Measurements from ENCODE around the gene EMC8. TPM values are rescaled to one million over a fixed set of nuclear protein-coding genes. Genes with fewer than 3 reads are reported as not detected.

The EMC8 gene
- total RNA-seq = 10 to 100 TPM; 60.1 to 67.6 TPM
- polyA plus RNA-seq (2013, experiment 1 of 2) = 39.9 TPM
- 37.1 TPM for polyA plus RNA-seq (2013, experiment 2 of 2)
- long read RNA-seq, experiment 1, transcript EMC8-201 (5 exons, 1,962 nt) = major isoform, 33 of 42 reads
- long read RNA-seq, experiment 1, partial matches to known transcripts = 3 of 42 reads
- long read RNA-seq, experiment 1, other reads (novel, unspliced or antisense) = 4 of 42 reads
- long read RNA-seq, experiment 2, transcript EMC8-201 (5 exons, 1,962 nt) = major isoform, 111 of 124 reads
- long read RNA-seq, experiment 2, partial matches to known transcripts = 2 of 124 reads
- long read RNA-seq, experiment 2, other reads (novel, unspliced or antisense) = 6 of 124 reads
- long read RNA-seq, experiment 3, transcript EMC8-201 (5 exons, 1,962 nt) = major isoform, 246 of 261 reads
- long read RNA-seq, experiment 3, partial matches to known transcripts = 0 of 261 reads
- long read RNA-seq, experiment 3, other reads (novel, unspliced or antisense) = 11 of 261 reads
- long read RNA-seq, experiment 4, partial matches to known transcripts = 0 of 3 reads
- long read RNA-seq, experiment 4, other reads (novel, unspliced or antisense) = 3 of 3 reads

DNA sequence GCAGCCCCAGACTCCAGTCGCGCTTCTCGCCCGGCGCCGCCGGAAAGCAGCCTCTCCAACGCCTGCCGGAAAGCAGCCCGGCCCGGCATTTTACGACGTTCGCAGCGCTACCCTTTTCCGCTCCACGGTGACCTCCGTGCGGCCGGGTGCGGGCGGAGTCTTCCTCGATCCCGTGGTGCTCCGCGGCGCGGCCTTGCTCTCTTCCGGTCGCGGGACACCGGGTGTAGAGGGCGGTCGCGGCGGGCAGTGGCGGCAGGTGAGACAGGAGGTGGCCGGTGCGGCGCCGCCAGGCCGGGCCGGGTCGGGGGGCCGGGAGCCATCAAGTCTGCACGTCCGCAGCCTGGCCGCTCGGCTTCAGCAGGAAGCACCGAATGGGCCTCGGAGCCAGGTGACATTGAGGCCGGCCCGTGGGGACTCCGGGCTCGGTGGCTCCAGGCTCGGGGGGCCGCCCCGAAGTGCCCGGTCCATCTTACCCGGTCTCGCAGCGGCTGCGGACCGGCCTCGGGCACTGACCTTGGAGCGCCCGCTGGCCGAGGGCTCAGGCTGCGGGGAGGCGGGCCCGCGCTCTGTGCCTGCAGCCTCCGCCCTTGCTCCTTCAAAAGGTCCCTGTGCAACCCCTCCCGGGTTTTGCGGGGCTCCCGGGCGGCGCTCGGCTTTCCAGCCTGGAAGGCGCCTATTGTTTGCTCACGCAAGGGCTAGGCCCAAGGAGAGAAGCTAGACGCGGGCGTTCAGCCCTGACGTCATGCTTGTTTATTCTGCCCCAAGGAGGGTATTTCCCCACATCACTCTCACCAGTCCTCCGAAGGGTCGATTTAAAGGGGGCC, at the start of gene EMC8, which contains the start of gene COX4I1:
TSS of gene EMC8 (minus strand) at position 48 of the 824 bp plus-strand sequence. CDS start 249 bp downstream, outside the sequence.
TSS of gene COX4I1 (plus strand) at position 199 of the 824 bp plus-strand sequence. CDS start 1,511 bp downstream, outside the sequence.
- H3K4me1 Mint-ChIP-seq = peaks cover 29% of the 10 kb centered on the region
- peak within 1 kb of the TSS; percentile 90 for H3K9ac ChIP-seq (ENCODE audit: extremely low read depth, low read length, poor library complexity, severe bottlenecking)
- peak within 1 kb of the TSS; percentile 78 for H3K4me3 Mint-ChIP-seq
- H3K4me1 ChIP-seq (ENCODE audit: control insufficient read depth, insufficient read depth, low read length) = no peaks in the 10 kb centered on the region
- 0 to 1% methylated on average over 20 to 87 of the region's 87 CpGs for WGBS, 2 experiments (ENCODE audit: insufficient coverage in 1 of 2, insufficient read length in 1 of 2)
- H3K27me3 Mint-ChIP-seq (ENCODE audit: insufficient read depth) = no peaks in the 10 kb centered on the region
- no peaks in the 10 kb centered on the region for H3K9me3 ChIP-seq (ENCODE audit: control insufficient read depth, low read length)
- TF ChIP-seq, protein P1, sequence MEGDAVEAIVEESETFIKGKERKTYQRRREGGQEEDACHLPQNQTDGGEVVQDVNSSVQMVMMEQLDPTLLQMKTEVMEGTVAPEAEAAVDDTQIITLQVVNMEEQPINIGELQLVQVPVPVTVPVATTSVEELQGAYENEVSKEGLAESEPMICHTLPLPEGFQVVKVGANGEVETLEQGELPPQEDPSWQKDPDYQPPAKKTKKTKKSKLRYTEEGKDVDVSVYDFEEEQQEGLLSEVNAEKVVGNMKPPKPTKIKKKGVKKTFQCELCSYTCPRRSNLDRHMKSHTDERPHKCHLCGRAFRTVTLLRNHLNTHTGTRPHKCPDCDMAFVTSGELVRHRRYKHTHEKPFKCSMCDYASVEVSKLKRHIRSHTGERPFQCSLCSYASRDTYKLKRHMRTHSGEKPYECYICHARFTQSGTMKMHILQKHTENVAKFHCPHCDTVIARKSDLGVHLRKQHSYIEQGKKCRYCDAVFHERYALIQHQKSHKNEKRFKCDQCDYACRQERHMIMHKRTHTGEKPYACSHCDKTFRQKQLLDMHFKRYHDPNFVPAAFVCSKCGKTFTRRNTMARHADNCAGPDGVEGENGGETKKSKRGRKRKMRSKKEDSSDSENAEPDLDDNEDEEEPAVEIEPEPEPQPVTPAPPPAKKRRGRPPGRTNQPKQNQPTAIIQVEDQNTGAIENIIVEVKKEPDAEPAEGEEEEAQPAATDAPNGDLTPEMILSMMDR (conservative IDR thresholded peaks at IDR 0.05) = no peak
- peak within 1 kb of the TSS; percentile 91 for H3K4me3 ChIP-seq (ENCODE audit: low read length)
- no peaks in the 10 kb centered on the region for H3K27me3 ChIP-seq (ENCODE audit: control insufficient read depth, insufficient read depth, low read length, poor library complexity, severe bottlenecking)
- peaks cover 66% of the 10 kb centered on the region for H3K36me3 ChIP-seq (ENCODE audit: control insufficient read depth, insufficient read depth, low read length)
- DNase-seq = peak; percentile 98
- H3K27ac ChIP-seq (ENCODE audit: low read depth, low read length) = peak within 1 kb of the TSS; percentile 69
- H3K36me3 Mint-ChIP-seq (ENCODE audit: low read depth) = peaks cover 63% of the 10 kb centered on the region
- H3K9me3 Mint-ChIP-seq = no peaks in the 10 kb centered on the region
- peak within 1 kb of the TSS; percentile 96 for H3K27ac Mint-ChIP-seq

DNA sequence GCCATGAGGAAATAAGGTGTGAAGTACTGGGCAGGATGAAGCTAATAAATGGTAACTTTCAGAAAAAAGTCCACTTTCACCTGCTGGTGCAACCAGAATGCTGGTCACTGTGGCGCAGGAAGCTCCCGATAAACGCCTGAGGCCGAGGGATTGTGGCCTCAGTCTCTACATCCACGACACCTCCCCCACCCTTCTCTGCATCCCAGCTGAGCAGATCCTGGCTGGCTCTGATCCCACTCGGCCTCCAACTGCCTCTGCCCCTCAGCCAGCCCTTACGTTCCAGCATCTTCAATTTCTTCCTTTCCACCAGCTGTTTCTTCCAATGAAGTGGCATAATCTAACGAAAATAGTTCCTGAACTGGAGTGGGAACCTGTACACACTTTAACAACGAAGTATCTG, 49.6 kb upstream of the EMC8 start:
- H3K36me3 Mint-ChIP-seq (ENCODE audit: low read depth) = no peaks in the 10 kb centered on the region

More for the DNA sequence above, 49.6 kb upstream of the EMC8 start:
- Histone ChIP-seq H3K27me3 (ENCODE audit: control insufficient read depth, insufficient read depth, low read length, poor library complexity, severe bottlenecking) (no peaks in the 10 kb centered on the region), H3K36me3 (ENCODE audit: control insufficient read depth, insufficient read depth, low read length) (no peaks in the 10 kb centered on the region), H3K4me3 (ENCODE audit: low read length) (no peak overlapping the region), H3K9ac (ENCODE audit: extremely low read depth, low read length, poor library complexity, severe bottlenecking) (no peak overlapping the region), H3K27ac (ENCODE audit: low read depth, low read length) (no peak overlapping the region), H3K9me3 (ENCODE audit: control insufficient read depth, low read length) (no peaks in the 10 kb centered on the region), H3K4me1 (ENCODE audit: control insufficient read depth, insufficient read depth, low read length) (no peaks in the 10 kb centered on the region)
- Mint-ChIP-seq H3K27ac (no peak overlapping the region), H3K9me3 (no peaks in the 10 kb centered on the region), H3K4me1 (peaks cover 4% of the 10 kb centered on the region), H3K4me3 (no peak overlapping the region), H3K27me3 (ENCODE audit: insufficient read depth) (peaks cover 1% of the 10 kb centered on the region)
- WGBS, 2 experiments (ENCODE audit: insufficient coverage in 1 of 2, insufficient read length in 1 of 2) = 46 to 65% methylated on average over 7 to 9 of the region's 9 CpGs
- TF ChIP-seq, protein P1 (conservative IDR thresholded peaks at IDR 0.05) = no peak
- peak; percentile 30 for DNase-seq

All from endodermal cell (in vitro differentiated cells).